Activated CD8-positive, alpha-beta memory T cell treated with anti-CD3 and anti-CD28 coated beads, Interleukin-2, amount 10 ng/mL, durations not matched to agents 7 days and 5 days (primary cell): ENCODE data around the gene SLC45A1. TPM values are rescaled to one million over a fixed set of nuclear protein-coding genes. Genes with fewer than 3 reads are reported as not detected.
A peak's percentile ranks its signal among the peaks of the same experiment; 100 is the strongest.

Source experiments
- ATAC-seq: fragments of 150-1000 bp; cut with Tn5 transposase; one replicate; pipeline ENCODE4 v1.10.0; 2021; ENCODE audit warnings: moderate library complexity
- CTCF ChIA-PET: fragments of 350-600 bp; sonication (Branson Sonifier 250); formaldehyde crosslinking; loops from one replicate; lab custom pipeline; 2021; ENCODE audit warnings: antibody characterized with exemption; lab: Charles Lee
- DNase-seq: peaks from one replicate; pipeline ENCODE4 v3.0.0-alpha.2; 2020
- H3K27ac Mint-ChIP-seq: one replicate; pipeline ENCODE4 v1.8.0; 2021; ENCODE audit warnings: mild to moderate bottlenecking, mixed read lengths
- H3K27me3 Mint-ChIP-seq: one replicate; pipeline ENCODE4 v1.8.0; 2021; ENCODE audit warnings: mixed read lengths
- H3K36me3 Mint-ChIP-seq: one replicate; pipeline ENCODE4 v1.8.0; 2021; ENCODE audit warnings: mild to moderate bottlenecking, mixed read lengths
- H3K4me1 Mint-ChIP-seq: one replicate; pipeline ENCODE4 v1.8.0; 2021; ENCODE audit warnings: mixed read lengths
- H3K4me3 Mint-ChIP-seq: one replicate; pipeline ENCODE4 v1.8.0; 2021; ENCODE audit warnings: mild to moderate bottlenecking, moderate library complexity, mixed read lengths
- H3K9me3 Mint-ChIP-seq: one replicate; pipeline ENCODE4 v1.8.0; 2022; ENCODE audit warnings: low read depth, mixed read lengths
- total RNA-seq, 2 experiments: library from RNA; stranded (reverse); gene quantifications; one replicate each; pipeline ENCODE4 v1.2.3, GENCODE V29; 2021

Gene SLC45A1
- total RNA-seq, 2 experiments from 2014 or later = 0.12 to 0.26 TPM

DNA sequence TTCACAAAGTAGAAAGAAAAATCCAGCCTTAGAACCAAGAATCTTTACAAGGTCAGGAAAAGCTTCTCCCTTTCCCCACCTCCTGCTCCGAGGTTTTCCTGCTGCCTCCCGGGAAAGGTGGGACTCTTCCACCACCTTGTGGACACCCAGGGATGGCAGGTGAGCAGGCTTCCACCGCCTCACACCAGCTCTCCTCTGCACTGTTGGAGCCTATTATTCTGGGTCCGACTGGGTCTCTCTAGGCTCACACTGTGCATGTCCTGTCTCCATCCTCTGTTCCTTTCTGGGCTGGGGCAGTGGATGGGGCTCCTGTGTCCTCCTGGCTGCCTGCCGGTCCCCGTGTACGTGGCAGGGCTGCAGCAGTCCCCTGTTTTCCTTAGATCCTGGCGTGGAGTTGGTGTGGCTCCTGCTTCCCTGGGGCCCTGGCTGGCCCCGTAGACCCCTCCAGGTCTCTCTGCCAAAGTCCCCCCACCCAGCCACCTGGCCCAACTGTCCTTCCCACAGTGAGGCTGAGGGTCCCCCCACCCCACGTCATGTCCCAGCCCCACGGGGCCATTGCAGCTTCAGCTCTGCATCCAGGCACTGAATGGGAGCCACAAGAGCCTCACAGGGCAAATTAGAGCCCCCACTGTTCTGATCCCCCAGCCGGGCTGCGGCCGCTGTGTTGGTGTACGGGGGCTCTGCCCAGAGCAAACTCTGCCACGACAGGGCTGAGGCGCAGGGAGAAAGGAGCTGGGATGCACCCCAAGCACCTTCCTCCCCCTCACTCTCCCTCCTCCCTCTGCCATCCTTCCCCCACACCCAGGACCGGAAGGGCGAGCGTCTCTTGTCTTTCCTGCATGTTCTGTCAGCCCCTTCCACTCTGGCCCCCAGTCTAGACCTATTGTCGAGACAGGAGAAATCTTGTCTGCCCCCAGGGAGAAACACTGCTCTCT is 3.3 kb upstream of the SLC45A1 start:
- ATAC-seq (peak; percentile 25), DNase-seq (peak; percentile 60)
- Mint-ChIP-seq H3K4me3 (no peak overlapping the region), H3K36me3 (no peaks in the 10 kb centered on the region), H3K4me1 (peaks cover 13% of the 10 kb centered on the region), H3K27me3 (peaks cover 47% of the 10 kb centered on the region), H3K9me3 (no peaks in the 10 kb centered on the region), H3K27ac (peak overlapping the region; percentile 9)
- CTCF ChIA-PET = interaction anchor here (0.6 to 7.8 kb wide), 10 partner anchors 9 to 647 kb away, joined by 3 to 84 read pairs (median 3); partner anchors contain the start of gene ERRFI1

DNA sequence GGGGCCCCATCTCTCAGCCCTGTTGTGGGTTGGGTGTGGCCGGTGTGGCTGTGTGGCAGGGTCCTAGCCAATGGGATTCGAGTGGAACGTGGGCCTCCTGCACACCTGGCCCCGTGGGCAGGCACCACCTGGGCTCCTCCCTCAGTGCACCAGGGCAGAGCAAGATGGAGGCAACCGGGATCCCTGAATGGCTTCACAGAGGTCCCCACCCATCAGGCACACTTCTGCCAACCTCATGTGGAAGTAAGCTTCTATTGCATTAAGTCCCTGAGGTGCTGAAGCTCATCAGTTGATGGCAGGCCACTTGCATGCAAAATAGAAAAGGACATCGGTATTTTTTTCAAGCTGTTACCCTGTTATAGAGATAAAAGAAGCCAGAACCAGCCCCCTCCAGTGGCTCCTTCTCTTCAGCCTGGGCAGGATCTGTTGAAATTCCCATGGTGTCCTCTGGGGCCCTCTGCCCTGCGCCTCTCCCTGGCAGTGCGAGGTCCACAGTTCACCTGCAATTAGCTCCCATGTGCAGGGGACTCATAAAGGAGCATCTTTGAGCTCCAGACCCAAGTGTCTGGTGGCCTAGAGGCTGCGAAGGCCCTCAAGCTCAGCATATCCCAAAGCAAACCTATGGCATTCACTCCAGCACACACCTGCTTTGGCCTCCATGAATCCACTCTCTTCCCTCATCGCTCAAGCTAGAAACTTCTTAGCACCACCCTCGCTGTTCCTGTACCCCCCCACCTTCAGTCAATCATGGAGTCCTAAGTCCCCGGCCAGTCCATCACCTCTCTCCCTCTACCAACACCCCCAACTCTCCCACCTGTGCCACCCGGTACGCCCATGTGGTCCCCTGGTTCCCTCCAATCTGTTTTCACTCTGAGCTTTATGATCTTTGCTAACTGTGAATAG is 2.1 kb upstream of the SLC45A1 start:
- no peak for DNase-seq
- no peak overlapping the region for H3K4me3 Mint-ChIP-seq
- H3K27ac Mint-ChIP-seq = no peak overlapping the region
- CTCF ChIA-PET = interaction anchor here (0.8 to 7.8 kb wide), 5 partner anchors 286 to 342 kb away, joined by 3 to 84 read pairs (median 10); partner anchors contain the start of gene ERRFI1
- H3K4me1 Mint-ChIP-seq = peaks cover 13% of the 10 kb centered on the region
- no peak for ATAC-seq
- H3K36me3 Mint-ChIP-seq = no peaks in the 10 kb centered on the region
- no peaks in the 10 kb centered on the region for H3K9me3 Mint-ChIP-seq
- H3K27me3 Mint-ChIP-seq = peaks cover 47% of the 10 kb centered on the region

DNA sequence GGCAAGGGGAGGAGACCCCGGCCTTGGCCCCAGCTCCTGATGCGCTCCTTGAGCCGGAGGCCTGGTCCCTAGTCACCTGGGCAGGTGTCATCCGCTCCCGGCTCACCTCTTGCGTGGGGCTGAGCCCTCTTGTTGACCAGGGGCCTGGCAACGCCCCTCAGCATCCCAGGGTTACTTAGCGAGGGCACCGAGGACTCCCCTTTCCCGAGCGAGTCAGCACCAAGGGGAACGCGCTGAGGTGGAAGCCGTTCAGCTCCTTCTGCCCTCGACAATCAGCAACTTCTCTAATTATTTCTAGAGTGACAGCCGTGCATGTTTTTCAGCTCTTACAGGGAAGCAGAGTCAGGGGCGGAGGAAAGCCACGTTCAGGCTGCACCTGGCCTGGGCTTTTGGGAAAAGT is 522 bp downstream of the SLC45A1 start:
- Mint-ChIP-seq H3K4me3 (peak overlapping the region; percentile 16), H3K27ac (no peak overlapping the region), H3K27me3 (peaks cover 47% of the 10 kb centered on the region), H3K9me3 (no peaks in the 10 kb centered on the region), H3K36me3 (no peaks in the 10 kb centered on the region), H3K4me1 (peaks cover 13% of the 10 kb centered on the region)
- CTCF ChIA-PET = interaction anchor here (1.2 to 7.8 kb wide), 2 partner anchors 303 to 336 kb away, joined by 3 to 84 read pairs; no protein-coding TSS in a partner anchor
- ATAC-seq = no peak
- DNase-seq = no peak

DNA sequence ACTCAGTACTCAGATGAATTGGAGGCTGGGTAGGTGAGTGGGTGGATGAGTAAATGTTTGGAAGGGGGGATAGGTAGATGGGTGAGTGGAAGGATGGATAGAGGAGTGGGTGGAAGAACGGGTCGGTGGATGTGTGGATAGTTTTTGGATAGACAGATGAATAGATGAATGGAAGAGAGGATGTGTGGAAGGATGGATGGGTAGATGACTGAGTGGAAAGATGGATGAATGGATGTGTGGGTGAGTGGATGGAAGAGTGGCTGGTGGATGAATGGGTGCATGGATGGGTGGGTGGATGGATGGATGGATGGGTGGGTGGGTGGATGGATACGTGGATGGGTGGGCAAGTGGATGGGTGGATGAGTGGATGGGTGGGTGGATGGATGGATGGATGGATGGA is 3.7 kb downstream of the SLC45A1 start:
- H3K27me3 Mint-ChIP-seq = peaks cover 18% of the 10 kb centered on the region

DNA sequence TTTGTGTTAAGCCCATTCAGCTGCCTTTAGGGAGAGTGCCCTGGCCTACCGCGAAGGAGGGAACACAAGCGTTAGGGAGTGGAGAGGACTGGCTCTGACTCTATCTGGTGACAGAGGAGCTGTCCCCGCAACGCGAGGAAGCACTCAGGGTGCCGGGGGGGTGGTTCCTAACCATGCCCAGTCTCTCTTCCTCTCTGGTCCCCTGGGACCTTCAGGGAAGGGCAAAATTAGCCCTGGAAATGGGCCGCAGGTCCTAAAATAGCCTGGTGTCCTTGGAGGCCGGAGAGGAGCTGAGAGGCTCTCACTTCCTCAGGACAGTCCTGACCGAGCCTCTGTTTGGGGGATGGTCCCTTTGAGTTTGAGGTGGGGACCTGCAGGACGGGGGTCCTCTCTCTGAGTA is 5.8 kb downstream of the SLC45A1 start:
- CTCF ChIA-PET = interaction anchor here (1.1 kb wide), 1 partner anchor 9 kb away, joined by 3 read pairs; no protein-coding TSS in a partner anchor
- DNase-seq (no peak), ATAC-seq (no peak)
- Mint-ChIP-seq H3K4me1 (peaks cover 1% of the 10 kb centered on the region), H3K27me3 (peaks cover 11% of the 10 kb centered on the region), H3K36me3 (no peaks in the 10 kb centered on the region), H3K4me3 (no peak overlapping the region), H3K9me3 (no peaks in the 10 kb centered on the region), H3K27ac (no peak overlapping the region)

More for the DNA sequence above, 3.7 kb downstream of the SLC45A1 start:
- H3K27ac Mint-ChIP-seq = no peak overlapping the region
- no peaks in the 10 kb centered on the region for H3K9me3 Mint-ChIP-seq
- DNase-seq (no peak), ATAC-seq (no peak)
- H3K36me3 Mint-ChIP-seq = no peaks in the 10 kb centered on the region
- no peak overlapping the region for H3K4me3 Mint-ChIP-seq
- CTCF ChIA-PET = interaction anchor here (1.4 kb wide), 1 partner anchor 20 kb away, joined by 3 read pairs; no protein-coding TSS in a partner anchor
- peaks cover 7% of the 10 kb centered on the region for H3K4me1 Mint-ChIP-seq

DNA sequence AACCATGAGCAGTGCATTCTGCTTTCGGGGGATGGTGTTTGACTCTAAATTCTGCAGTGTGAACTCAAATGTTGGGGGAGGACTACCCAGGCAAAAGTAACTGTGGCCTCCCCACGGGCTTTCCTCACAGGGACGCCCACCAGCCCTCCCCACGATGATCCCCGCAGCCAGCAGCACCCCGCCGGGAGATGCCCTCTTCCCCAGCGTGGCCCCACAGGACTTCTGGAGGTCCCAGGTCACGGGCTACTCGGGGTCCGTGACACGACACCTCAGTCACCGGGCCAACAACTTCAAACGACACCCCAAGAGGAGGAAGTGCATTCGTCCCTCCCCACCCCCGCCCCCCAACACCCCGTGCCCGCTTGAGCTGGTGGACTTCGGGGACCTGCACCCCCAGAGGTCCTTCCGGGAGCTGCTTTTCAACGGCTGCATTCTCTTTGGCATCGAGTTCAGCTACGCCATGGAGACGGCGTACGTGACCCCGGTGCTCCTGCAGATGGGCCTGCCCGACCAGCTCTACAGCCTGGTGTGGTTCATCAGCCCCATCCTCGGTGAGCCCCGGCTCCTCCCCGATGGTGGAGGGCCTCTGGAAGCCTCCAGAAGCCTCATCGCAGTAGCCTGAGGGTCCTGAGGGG is 6.4 kb downstream of the SLC45A1 start:
- CTCF ChIA-PET = interaction anchor here (1.1 kb wide), 1 partner anchor 10 kb away, joined by 3 read pairs; no protein-coding TSS in a partner anchor

DNA sequence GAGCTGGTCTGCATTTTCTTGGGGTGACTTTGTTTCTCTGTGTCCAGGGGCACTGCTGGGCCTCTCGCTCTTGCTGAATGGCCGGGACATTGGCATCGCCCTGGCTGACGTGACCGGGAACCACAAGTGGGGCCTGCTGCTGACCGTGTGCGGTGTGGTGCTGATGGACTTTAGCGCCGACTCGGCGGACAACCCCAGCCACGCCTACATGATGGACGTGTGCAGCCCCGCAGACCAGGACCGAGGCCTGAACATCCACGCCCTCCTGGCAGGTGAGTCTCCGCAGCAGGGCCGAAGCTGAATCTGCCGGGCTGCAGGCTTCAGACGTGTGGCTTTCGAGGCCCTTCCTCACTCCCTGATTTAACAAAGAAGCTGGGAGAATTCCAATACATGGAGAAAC is 7.9 kb downstream of the SLC45A1 start:
- H3K36me3 Mint-ChIP-seq = no peaks in the 10 kb centered on the region
- H3K4me3 Mint-ChIP-seq = no peak overlapping the region
- no peaks in the 10 kb centered on the region for H3K9me3 Mint-ChIP-seq
- CTCF ChIA-PET = no interaction called here
- no peak for DNase-seq
- no peak overlapping the region for H3K27ac Mint-ChIP-seq
- no peaks in the 10 kb centered on the region for H3K27me3 Mint-ChIP-seq
- peaks cover 5% of the 10 kb centered on the region for H3K4me1 Mint-ChIP-seq
- ATAC-seq = no peak

More for the DNA sequence above, 6.4 kb downstream of the SLC45A1 start:
- no peaks in the 10 kb centered on the region for H3K9me3 Mint-ChIP-seq
- peaks cover 5% of the 10 kb centered on the region for H3K27me3 Mint-ChIP-seq
- no peak overlapping the region for H3K4me3 Mint-ChIP-seq
- no peak overlapping the region for H3K27ac Mint-ChIP-seq
- DNase-seq (no peak), ATAC-seq (no peak)
- no peaks in the 10 kb centered on the region for H3K36me3 Mint-ChIP-seq
- H3K4me1 Mint-ChIP-seq = no peaks in the 10 kb centered on the region

DNA sequence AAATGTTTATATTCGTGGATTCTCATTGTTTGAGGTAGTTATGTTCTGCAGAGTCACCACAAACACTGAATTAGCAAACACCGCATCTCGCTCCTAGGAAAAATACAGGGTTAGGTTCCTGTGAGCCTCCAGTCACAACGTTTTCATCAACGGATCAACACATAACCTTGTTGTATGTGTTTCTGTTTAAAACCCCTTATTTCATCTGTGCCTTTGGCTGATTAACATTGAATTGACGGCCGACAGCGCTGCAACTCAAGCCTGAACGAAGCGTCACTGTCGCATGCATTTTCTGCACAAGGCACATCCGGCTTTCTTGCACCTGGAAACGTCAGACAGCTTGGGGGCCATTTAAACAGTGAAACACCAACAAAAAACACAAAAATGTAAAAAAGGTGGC is 8.4 kb downstream of the SLC45A1 start:
- Mint-ChIP-seq H3K27ac (no peak overlapping the region), H3K9me3 (no peaks in the 10 kb centered on the region), H3K36me3 (no peaks in the 10 kb centered on the region), H3K4me1 (peaks cover 5% of the 10 kb centered on the region), H3K4me3 (no peak overlapping the region), H3K27me3 (no peaks in the 10 kb centered on the region)
- DNase-seq (no peak), ATAC-seq (no peak)
- CTCF ChIA-PET = no interaction called here

DNA sequence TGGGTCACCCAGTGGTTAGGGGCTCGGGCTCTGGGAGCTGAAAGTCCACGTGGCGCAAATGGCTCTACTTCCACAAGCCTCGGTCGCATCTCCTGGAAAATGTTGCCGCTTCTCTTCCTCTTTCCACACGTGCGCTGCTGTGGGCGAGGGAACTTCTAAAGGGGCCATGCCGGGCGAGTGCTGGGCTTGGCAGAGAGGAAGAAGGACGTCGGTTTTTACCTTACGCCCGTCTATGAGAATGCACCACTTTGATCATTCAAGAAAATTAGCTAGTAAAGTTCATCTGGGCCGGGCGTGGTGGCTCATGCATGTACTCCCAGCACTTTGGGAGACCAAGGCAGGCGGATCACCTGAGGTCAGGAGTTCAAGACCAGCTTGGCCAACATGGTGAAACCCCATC is 10.4 kb downstream of the SLC45A1 start:
- H3K4me3 Mint-ChIP-seq = no peak overlapping the region
- no peak overlapping the region for H3K27ac Mint-ChIP-seq
- DNase-seq (no peak), ATAC-seq (no peak)
- H3K27me3 Mint-ChIP-seq = no peaks in the 10 kb centered on the region
- H3K4me1 Mint-ChIP-seq = peaks cover 5% of the 10 kb centered on the region
- H3K9me3 Mint-ChIP-seq = no peaks in the 10 kb centered on the region
- no peaks in the 10 kb centered on the region for H3K36me3 Mint-ChIP-seq
- CTCF ChIA-PET = no interaction called here

DNA sequence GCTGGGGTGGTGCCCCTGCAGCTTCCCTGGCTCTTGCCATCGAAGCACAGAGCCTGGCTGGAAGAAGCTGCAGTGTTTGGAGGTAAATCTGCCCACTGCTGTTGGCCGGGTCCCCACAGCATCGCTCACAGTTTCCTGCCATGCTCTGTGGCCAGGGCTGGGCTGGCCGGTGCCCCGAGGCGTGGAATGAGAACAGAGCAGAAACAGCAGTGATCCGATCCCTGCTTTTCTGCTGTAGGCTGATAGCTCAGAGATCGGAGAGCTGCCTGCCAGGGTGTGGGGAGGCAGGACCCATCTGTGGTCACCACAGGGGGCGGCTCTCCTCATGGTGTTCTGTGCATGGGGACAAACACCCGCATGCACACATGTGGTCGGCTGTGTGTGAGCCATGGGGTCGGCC is 11.5 kb downstream of the SLC45A1 start:
- no peak overlapping the region for H3K27ac Mint-ChIP-seq
- no peaks in the 10 kb centered on the region for H3K27me3 Mint-ChIP-seq
- DNase-seq = no peak
- ATAC-seq = no peak
- H3K9me3 Mint-ChIP-seq = no peaks in the 10 kb centered on the region
- peaks cover 5% of the 10 kb centered on the region for H3K4me1 Mint-ChIP-seq
- CTCF ChIA-PET = no interaction called here
- no peak overlapping the region for H3K4me3 Mint-ChIP-seq
- H3K36me3 Mint-ChIP-seq = no peaks in the 10 kb centered on the region

DNA sequence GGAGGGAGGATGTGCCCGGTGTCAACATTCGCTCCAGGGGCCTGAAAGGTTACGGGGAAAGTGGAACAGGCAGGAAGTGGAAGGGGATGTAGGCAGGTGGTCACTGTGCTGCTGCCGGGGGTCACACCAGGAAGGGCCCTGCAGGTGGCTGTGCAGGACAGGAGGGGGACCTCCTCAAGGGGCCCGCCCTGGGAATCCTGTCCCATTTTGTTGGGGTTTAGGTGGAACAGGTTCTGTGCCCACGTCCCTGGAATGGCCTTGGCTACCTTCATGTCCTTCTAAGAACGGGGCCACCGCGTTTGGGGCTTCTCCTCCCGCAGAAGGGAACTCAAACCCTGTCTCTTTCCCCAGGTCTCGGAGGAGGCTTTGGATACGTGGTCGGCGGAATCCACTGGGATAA is 11.9 kb downstream of the SLC45A1 start:
- Mint-ChIP-seq H3K27ac (no peak overlapping the region), H3K9me3 (no peaks in the 10 kb centered on the region), H3K27me3 (no peaks in the 10 kb centered on the region), H3K36me3 (no peaks in the 10 kb centered on the region), H3K4me1 (peaks cover 5% of the 10 kb centered on the region), H3K4me3 (no peak overlapping the region)
- ATAC-seq (no peak), DNase-seq (no peak)
- CTCF ChIA-PET = no interaction called here

DNA sequence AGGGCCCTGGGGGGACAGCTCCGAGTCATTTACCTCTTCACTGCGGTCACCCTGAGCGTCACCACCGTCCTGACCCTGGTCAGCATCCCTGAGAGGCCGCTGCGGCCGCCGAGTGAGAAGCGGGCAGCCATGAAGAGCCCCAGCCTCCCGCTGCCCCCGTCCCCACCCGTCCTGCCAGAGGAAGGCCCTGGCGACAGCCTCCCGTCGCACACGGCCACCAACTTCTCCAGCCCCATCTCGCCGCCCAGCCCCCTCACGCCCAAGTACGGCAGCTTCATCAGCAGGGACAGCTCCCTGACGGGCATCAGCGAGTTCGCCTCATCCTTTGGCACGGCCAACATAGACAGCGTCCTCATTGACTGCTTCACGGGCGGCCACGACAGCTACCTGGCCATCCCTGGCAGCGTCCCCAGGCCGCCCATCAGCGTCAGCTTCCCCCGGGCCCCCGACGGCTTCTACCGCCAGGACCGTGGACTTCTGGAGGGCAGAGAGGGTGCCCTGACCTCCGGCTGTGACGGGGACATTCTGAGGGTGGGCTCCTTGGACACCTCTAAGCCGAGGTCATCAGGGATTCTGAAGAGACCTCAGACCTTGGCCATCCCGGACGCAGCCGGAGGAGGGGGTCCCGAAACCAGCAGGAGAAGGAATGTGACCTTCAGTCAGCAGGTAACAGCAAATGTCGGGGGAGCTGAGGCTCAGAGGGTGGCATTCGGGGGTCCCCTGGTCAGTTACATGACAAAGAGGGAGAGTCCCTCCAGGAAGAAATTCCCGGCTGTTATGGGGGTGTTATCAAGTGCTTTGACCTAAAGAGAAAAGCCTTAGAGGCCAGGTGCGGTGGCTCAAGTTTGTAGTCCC is 12.6 kb downstream of the SLC45A1 start:
- no peaks in the 10 kb centered on the region for H3K27me3 Mint-ChIP-seq
- no peak for ATAC-seq
- H3K36me3 Mint-ChIP-seq = no peaks in the 10 kb centered on the region
- peaks cover 5% of the 10 kb centered on the region for H3K4me1 Mint-ChIP-seq
- CTCF ChIA-PET = no interaction called here
- no peak for DNase-seq
- H3K9me3 Mint-ChIP-seq = no peaks in the 10 kb centered on the region
- no peak overlapping the region for H3K27ac Mint-ChIP-seq
- no peak overlapping the region for H3K4me3 Mint-ChIP-seq
